ENCODE data around the gene RABGAP1L. TPM values are rescaled to one million over a fixed set of nuclear protein-coding genes. Genes with fewer than 3 reads are reported as not detected.
"Not testable (repeated sequence)": the region's sequence is repeated elsewhere in the genome, so short reads cannot be mapped to it uniquely, and the experiment has no call there.

Gene RABGAP1L
- total RNA-seq, 1 donor from 2014 or later = 87.4 TPM

- no peak for DNase-seq (ENCODE audit: low spot score)
Observed at GRCh38 chr1:174153085-174153824, 6.1 kb upstream of the RABGAP1L start.

- DNase-seq (ENCODE audit: low spot score) = no peak
Observed at GRCh38 chr1:174153825-174154107, 5.6 kb upstream of the RABGAP1L start.

GRCh38 chr1:174156437-174156836, 2.9 kb upstream of the RABGAP1L start:
- no peak for DNase-seq (ENCODE audit: low spot score)

GRCh38 chr1:174157157-174157806, 2.0 kb upstream of the RABGAP1L start:
- DNase-seq (ENCODE audit: low spot score) = no peak

- no peak for DNase-seq (ENCODE audit: low spot score)
Observed at GRCh38 chr1:174158767-174159251, 511 bp upstream of the RABGAP1L start.

GRCh38 chr1:174160109-174160473, 771 bp downstream of the RABGAP1L start:
- peak; percentile 33 for DNase-seq (ENCODE audit: low spot score)

GRCh38 chr1:174160603-174161002, 1.3 kb downstream of the RABGAP1L start:
- no peak for DNase-seq (ENCODE audit: low spot score)

- DNase-seq (ENCODE audit: low spot score) = no peak
Observed at GRCh38 chr1:174161813-174162212, 2.5 kb downstream of the RABGAP1L start.

GRCh38 chr1:174164826-174165225, 5.5 kb downstream of the RABGAP1L start:
- DNase-seq (ENCODE audit: low spot score) = no peak

- no peak for DNase-seq (ENCODE audit: low spot score)
Observed at GRCh38 chr1:174165471-174166137, 6.3 kb downstream of the RABGAP1L start.

GRCh38 chr1:174166530-174167264, 7.4 kb downstream of the RABGAP1L start:
- DNase-seq (ENCODE audit: low spot score) = no peak

- DNase-seq (ENCODE audit: low spot score) = no peak
Observed at GRCh38 chr1:174167265-174167803, 8.0 kb downstream of the RABGAP1L start.

- DNase-seq (ENCODE audit: low spot score) = no peak
Observed at GRCh38 chr1:174169342-174169741, 10.0 kb downstream of the RABGAP1L start.

GRCh38 chr1:174171073-174171472, 11.8 kb downstream of the RABGAP1L start:
- no peak for DNase-seq (ENCODE audit: low spot score)

GRCh38 chr1:174174461-174175329, 15.4 kb downstream of the RABGAP1L start:
- DNase-seq (ENCODE audit: low spot score) = no peak

- DNase-seq (ENCODE audit: low spot score) = not testable (repeated sequence)
Observed at GRCh38 chr1:174178459-174178858, 19.1 kb downstream of the RABGAP1L start.

GRCh38 chr1:174189428-174190062, 30.2 kb downstream of the RABGAP1L start:
- DNase-seq (ENCODE audit: low spot score) = no peak

- no peak for DNase-seq (ENCODE audit: low spot score)
Observed at GRCh38 chr1:174190691-174191199, 31.4 kb downstream of the RABGAP1L start.

GRCh38 chr1:174191349-174191862, 32.1 kb downstream of the RABGAP1L start:
- DNase-seq (ENCODE audit: low spot score) = no peak

GRCh38 chr1:174194461-174194860, 35.1 kb downstream of the RABGAP1L start:
- no peak for DNase-seq (ENCODE audit: low spot score)
